Measurements from ENCODE around the gene CRABP1.

GRCh38 chr15:78307976-78308375, 32.2 kb upstream of the CRABP1 start:
- TF ChIP-seq CTCF (IDR thresholded peaks at IDR 0.05) (no peak), POLR2AphosphoS5 (IDR thresholded peaks at IDR 0.05) (no peak), POLR2A (IDR thresholded peaks at IDR 0.05) (no peak)

Data from gastroesophageal sphincter (tissue), 3 donors.